22Rv1 (cell line): Measurements from ENCODE around the gene PBX1.

Experiments used
- CTCF ChIP-seq: fragments of 450-650 bp; IDR thresholded peaks from 2 replicates; pipeline ENCODE4 v1.5.1; 2017; ENCODE audit warnings: mild to moderate bottlenecking
- ZFX ChIP-seq: fragments of 450-650 bp; IDR thresholded peaks from 2 replicates; pipeline ENCODE4 v1.6.1; 2017; ENCODE audit warnings: antibody characterized with exemption, borderline replicate concordance

- TF ChIP-seq CTCF = no peak
- no peak for TF ChIP-seq ZFX
These were observed 50.1 kb downstream of the PBX1 start for GRCh38 chr1:164609089-164609488.
